Spleen (tissue), 11 donors: ENCODE data around the gene SLC6A5. TPM values are rescaled to one million over a fixed set of nuclear protein-coding genes. Genes with fewer than 3 reads are reported as not detected.

ENCODE experiments used
- DNase-seq: peaks from one replicate; pipeline ENCODE4 v3.0.0-alpha.2; 2020
- H3K27ac ChIP-seq, 8 donors: fragments of 200-600 bp; sonication (generic) in 7 of 8; 1 replicate in 4 of 8; 2 replicates in 4 of 8; pipeline versions ENCODE4 v1.5.0 to v1.8.0; 2016 to 2021; ENCODE audit warnings: inconsistent platforms in 4 of 8, mild to moderate bottlenecking in 4 of 8, moderate library complexity in 1 of 8
- H3K27me3 ChIP-seq, 7 donors: fragments of 200-600 bp; sonication (generic) in 6 of 7; replicated peaks in 1 of 7; 1 replicate in 4 of 7; 2 replicates in 3 of 7; pipeline versions ENCODE4 v1.5.0 to v1.8.0; 2016 to 2021; ENCODE audit warnings: inconsistent platforms in 3 of 7, mild to moderate bottlenecking in 1 of 7
- H3K36me3 ChIP-seq, 6 donors: fragments of 200-600 bp; sonication (generic) in 5 of 6; 1 replicate in 4 of 6; 2 replicates in 2 of 6; pipeline versions ENCODE4 v1.5.0 to v1.8.0; 2016 to 2021; ENCODE audit warnings: inconsistent platforms in 2 of 6
- H3K4me1 ChIP-seq, 6 donors: fragments of 200-600 bp; sonication (generic) in 5 of 6; 1 replicate in 3 of 6; 2 replicates in 3 of 6; pipeline versions ENCODE4 v1.5.0 to v1.8.0; 2016 to 2021; ENCODE audit warnings: inconsistent platforms in 3 of 6
- H3K4me3 ChIP-seq, 8 donors: fragments of 200-600 bp; sonication (generic) in 7 of 8; 1 replicate in 4 of 8; 2 replicates in 4 of 8; pipeline versions ENCODE4 v1.5.0 to v1.8.0; 2016 to 2021; ENCODE audit warnings: inconsistent platforms in 4 of 8, mild to moderate bottlenecking in 4 of 8, moderate library complexity in 2 of 8
- H3K9me3 ChIP-seq, 8 donors: fragments of 200-600 bp; sonication (generic) in 7 of 8; 1 replicate in 4 of 8; 2 replicates in 4 of 8; pipeline versions ENCODE4 v1.5.0 to v1.8.0; 2016 to 2021; ENCODE audit warnings: inconsistent platforms in 4 of 8
- POLR2A ChIP-seq, 3 donors: fragments of 450-650 bp; IDR thresholded peaks; one replicate each; pipeline ENCODE4 v1.5.1; 2017; ENCODE audit warnings: antibody characterized with exemption in 3 of 3, mild to moderate bottlenecking in 1 of 3
- POLR2AphosphoS5 ChIP-seq, 3 donors: sonication (generic); formaldehyde crosslinking; IDR thresholded peaks; one replicate each; pipeline ENCODE4 v1.5.1; 2017; ENCODE audit warnings: antibody characterized with exemption in 3 of 3
- WGBS, 5 donors: extraction: QIAGEN DNeasy Blood & Tissue Kit in 3 of 5; methylation state at CpG; one replicate each; pipeline versions ENCODE4 v1.1.5 to v1.1.7; 2013 to 2018; 5-methylcytosine and 5-hydroxymethylcytosine counted together
- intact Hi-C: fragments of 100-400 bp; cut with DNase I; formaldehyde crosslinking; loops from one replicate; pipeline ENCODE4 v1.15.0; 2023; ENCODE audit warnings: low total_unique reads
- polyA plus RNA-seq, 3 donors: library from polyadenylated mRNA; stranded (reverse); fragments of 200-250 nt; gene quantifications; one replicate each; pipeline ENCODE4 v1.2.1, GENCODE V29; 2013
- total RNA-seq, 7 donors: library from RNA; depleted of rRNA in 3 of 7; stranded (reverse); fragments of >200 nt in 3 of 7; fragmentation: NEBNext Ultra II Directional in 4 of 7; extraction: Animal tissue kit (Norgen Biotek cat#: 25700) in 4 of 7; gene quantifications; one replicate each; pipeline versions ENCODE4 v1.1.0 to v1.2.1, GENCODE V29; 2016 to 2021
- TF ChIP-seq, protein P1 (sequence below), 11 experiments: fragments of 200-600 bp in 7 of 11; fragments of 450-650 bp in 4 of 11; sonication (generic) in 4 of 11; IDR thresholded peaks in 8 of 11; conservative IDR thresholded peaks in 3 of 11; 1 replicate in 7 of 11; 2 replicates in 4 of 11; pipeline versions ENCODE4 v1.4.0 to v1.8.0; 2016 to 2021; ENCODE audit warnings: antibody characterized with exemption in 11 of 11, inconsistent platforms in 4 of 11, mild to moderate bottlenecking in 1 of 11
- donor health status: healthy with polysubstance abuse.
- donor health status: DM: no; HTN: no; CAD: no; lungs with moderate emphysema.
- donor health status: DM: no; HTN: no; CAD: no.
- donor health status: Bipolar disorder and iron deficiency.
- donor health status: healthy.
- donor health status: DM: no; HTN: no; CAD: no.
- donor health status: DM: yes; HTN: yes; CAD: no.

SLC6A5 gene
- total and polyA plus RNA-seq, 10 donors: not detected

DNA sequence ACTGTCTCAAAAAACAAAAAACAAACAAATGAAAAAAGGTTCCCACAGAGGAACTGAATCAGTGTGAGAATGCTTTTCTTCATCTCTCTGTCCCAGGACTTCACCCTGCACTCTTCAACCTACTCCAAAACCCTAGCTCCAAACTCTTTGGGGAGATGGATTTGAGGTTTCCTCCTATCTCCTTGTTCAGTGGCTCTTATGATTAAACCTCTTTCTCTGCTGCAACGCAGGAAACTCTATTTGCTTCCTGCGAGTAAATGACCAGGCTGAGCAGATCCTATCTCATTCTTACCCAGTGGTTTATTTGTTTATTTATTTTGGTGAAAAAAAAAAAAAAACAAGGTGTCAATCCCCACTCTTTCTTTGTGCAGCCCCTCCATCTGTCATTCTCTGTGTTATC lies 12.0 kb downstream of the SLC6A5 start:
- H3K9me3 ChIP-seq: no peaks in the 10 kb centered on the region
- intact Hi-C loops: loop anchor here (10.0 kb wide), 1 partner anchor 217 kb away; no protein-coding TSS in a partner anchor
- TF ChIP-seq POLR2AphosphoS5 (IDR thresholded peaks at IDR 0.05): no peak
- TF ChIP-seq, protein P1, sequence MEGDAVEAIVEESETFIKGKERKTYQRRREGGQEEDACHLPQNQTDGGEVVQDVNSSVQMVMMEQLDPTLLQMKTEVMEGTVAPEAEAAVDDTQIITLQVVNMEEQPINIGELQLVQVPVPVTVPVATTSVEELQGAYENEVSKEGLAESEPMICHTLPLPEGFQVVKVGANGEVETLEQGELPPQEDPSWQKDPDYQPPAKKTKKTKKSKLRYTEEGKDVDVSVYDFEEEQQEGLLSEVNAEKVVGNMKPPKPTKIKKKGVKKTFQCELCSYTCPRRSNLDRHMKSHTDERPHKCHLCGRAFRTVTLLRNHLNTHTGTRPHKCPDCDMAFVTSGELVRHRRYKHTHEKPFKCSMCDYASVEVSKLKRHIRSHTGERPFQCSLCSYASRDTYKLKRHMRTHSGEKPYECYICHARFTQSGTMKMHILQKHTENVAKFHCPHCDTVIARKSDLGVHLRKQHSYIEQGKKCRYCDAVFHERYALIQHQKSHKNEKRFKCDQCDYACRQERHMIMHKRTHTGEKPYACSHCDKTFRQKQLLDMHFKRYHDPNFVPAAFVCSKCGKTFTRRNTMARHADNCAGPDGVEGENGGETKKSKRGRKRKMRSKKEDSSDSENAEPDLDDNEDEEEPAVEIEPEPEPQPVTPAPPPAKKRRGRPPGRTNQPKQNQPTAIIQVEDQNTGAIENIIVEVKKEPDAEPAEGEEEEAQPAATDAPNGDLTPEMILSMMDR (IDR thresholded peaks at IDR 0.05 in 8 of 11, conservative IDR thresholded peaks at IDR 0.05 in 3 of 11): no peak
- no peak for TF ChIP-seq POLR2A (IDR thresholded peaks at IDR 0.05)
- DNase-seq: no peak
- no peak overlapping the region for H3K27ac ChIP-seq
- WGBS, 5 donors: 8 to 29% (median 19%) methylated on average over 2 of the region's 2 CpGs
- peaks cover 0 to 98% (median 8%) of the 10 kb centered on the region in 7 donors for H3K27me3 ChIP-seq
- no peak overlapping the region for H3K4me3 ChIP-seq
- no peaks in the 10 kb centered on the region for H3K36me3 ChIP-seq
- H3K4me1 ChIP-seq: peaks cover 0 to 8% (median 6%) of the 10 kb centered on the region in 6 donors

DNA sequence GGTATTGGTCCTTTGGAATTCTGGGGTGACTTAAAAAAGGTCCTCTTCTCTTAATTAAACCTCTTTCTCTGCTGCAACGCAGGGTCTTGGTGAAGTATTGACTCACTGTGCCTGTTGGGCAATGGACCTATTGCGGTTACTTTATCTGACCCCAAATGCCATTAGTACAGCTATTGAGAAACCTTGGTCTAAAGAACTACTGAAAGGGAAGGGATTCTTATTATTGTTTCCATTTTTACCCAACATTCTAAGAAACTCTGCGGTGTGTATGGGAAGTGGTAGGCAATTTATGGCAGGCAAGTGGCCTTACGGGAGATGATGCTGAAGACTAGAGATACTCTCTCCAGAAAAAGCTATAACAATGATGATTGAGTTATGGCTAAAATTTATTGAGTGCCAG lies 12.5 kb downstream of the SLC6A5 start:
- no peak for DNase-seq
- Histone ChIP-seq H3K4me1 (peaks cover 0 to 8% (median 6%) of the 10 kb centered on the region in 6 donors), H3K4me3 (no peak overlapping the region), H3K36me3 (no peaks in the 10 kb centered on the region), H3K9me3 (no peaks in the 10 kb centered on the region), H3K27ac (no peak overlapping the region), H3K27me3 (peaks cover 0 to 98% (median 6%) of the 10 kb centered on the region in 7 donors)
- intact Hi-C loops: loop anchor here (10.0 kb wide), 1 partner anchor 217 kb away; no protein-coding TSS in a partner anchor
- TF ChIP-seq POLR2AphosphoS5 (IDR thresholded peaks at IDR 0.05) (no peak), POLR2A (IDR thresholded peaks at IDR 0.05) (no peak)
- TF ChIP-seq, protein P1 (IDR thresholded peaks at IDR 0.05 in 8 of 11, conservative IDR thresholded peaks at IDR 0.05 in 3 of 11): no peak
- 40 to 76% (median 56%) methylated on average over 4 of the region's 4 CpGs for WGBS, 5 donors

DNA sequence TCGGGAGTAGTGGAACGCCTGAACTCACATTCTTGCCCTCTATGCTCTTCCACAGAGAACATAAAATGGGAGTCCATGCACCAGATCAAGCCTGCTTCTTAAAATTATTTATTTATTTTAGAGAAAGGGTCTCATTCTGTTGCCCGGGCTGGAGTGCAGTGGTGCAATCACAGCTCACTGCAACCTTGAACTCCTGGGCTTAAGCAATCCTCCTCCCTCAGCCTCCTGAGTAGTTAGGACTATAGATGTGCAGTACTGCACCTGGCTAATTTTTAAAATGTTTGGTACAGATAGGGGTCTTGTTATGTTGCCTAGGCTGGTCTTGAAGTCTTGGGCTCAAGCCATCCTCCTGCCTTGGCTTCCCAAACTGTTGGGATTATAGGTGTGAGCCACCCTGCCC lies 13.0 kb downstream of the SLC6A5 start:
- 48 to 62% (median 58%) methylated on average over 3 of the region's 3 CpGs for WGBS, 5 donors
- Histone ChIP-seq H3K27me3 (peaks cover 0 to 98% (median 6%) of the 10 kb centered on the region in 7 donors), H3K36me3 (no peaks in the 10 kb centered on the region), H3K9me3 (no peaks in the 10 kb centered on the region), H3K27ac (no peak overlapping the region), H3K4me1 (peaks cover 0 to 8% (median 6%) of the 10 kb centered on the region in 6 donors), H3K4me3 (no peak overlapping the region)
- TF ChIP-seq, protein P1 (IDR thresholded peaks at IDR 0.05 in 8 of 11, conservative IDR thresholded peaks at IDR 0.05 in 3 of 11): no peak
- no peak for TF ChIP-seq POLR2AphosphoS5 (IDR thresholded peaks at IDR 0.05)
- TF ChIP-seq POLR2A (IDR thresholded peaks at IDR 0.05): no peak
- intact Hi-C loops: loop anchor here (10.0 kb wide), 1 partner anchor 218 kb away; no protein-coding TSS in a partner anchor
- no peak for DNase-seq

DNA sequence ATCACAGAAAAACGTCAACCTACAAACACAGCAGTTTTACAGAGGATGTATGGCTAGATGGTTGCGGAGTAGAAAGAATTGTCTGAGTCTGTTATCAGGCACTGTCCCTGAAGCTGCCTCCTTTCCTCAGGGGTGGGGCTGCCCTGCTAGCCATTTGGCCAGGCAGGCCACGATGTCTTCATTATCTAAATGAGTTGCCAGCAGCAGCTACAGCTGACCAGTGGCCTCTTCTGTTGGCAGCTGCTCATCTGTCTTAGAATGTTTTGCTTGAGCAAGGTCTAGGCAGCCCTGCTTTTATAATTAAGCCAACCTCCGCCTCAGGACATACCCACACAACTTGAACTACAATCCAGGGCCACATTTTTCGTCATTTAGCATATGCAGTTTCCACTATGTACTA lies 17.5 kb downstream of the SLC6A5 start:
- Histone ChIP-seq H3K9me3 (no peaks in the 10 kb centered on the region), H3K4me3 (no peak overlapping the region), H3K27me3 (peaks cover 0 to 64% (median 0%) of the 10 kb centered on the region in 7 donors), H3K4me1 (no peaks in the 10 kb centered on the region), H3K36me3 (no peaks in the 10 kb centered on the region), H3K27ac (no peak overlapping the region)
- DNase-seq: no peak
- 28 to 54% (median 49%) methylated on average over 5 of the region's 5 CpGs for WGBS, 5 donors
- intact Hi-C loops: loop anchor here (10.0 kb wide), 1 partner anchor 222 kb away; no protein-coding TSS in a partner anchor
- TF ChIP-seq POLR2A (IDR thresholded peaks at IDR 0.05) (no peak), POLR2AphosphoS5 (IDR thresholded peaks at IDR 0.05) (no peak)
- TF ChIP-seq, protein P1 (IDR thresholded peaks at IDR 0.05 in 8 of 11, conservative IDR thresholded peaks at IDR 0.05 in 3 of 11): no peak
